Renal cortex interstitium (tissue), 11 donors: ENCODE data around the gene TMED7. TPM values are rescaled to one million over a fixed set of nuclear protein-coding genes. Genes with fewer than 3 reads are reported as not detected.

Experiments
- DNase-seq, 11 donors: peaks; one replicate each; pipeline ENCODE4 v3.0.0-alpha.2; 2013; ENCODE audit warnings: low read depth in 9 of 11, low spot score in 4 of 11; ENCODE audit errors: extremely low read depth in 1 of 11
- polyA plus RNA-seq, 3 donors: library from polyadenylated mRNA; unstranded; fragments of 120-200 nt; gene quantifications; one replicate each; pipeline ENCODE4 v1.2.1, GENCODE V29; 2013; ENCODE audit not compliant: insufficient read length in 3 of 3

The TMED7 gene
- polyA plus RNA-seq, 3 donors, result 96.7 to 112 (median 107) TPM

- DNase-seq, result no peak
Observed at GRCh38 chr5:115565233-115565632, 60.6 kb downstream of the TMED7 start.

Other genes starting within 250 kb of the TMED7 start
- gene FEM1C, start 81.3 kb downstream of the TMED7 start, polyA plus RNA-seq, result 10 to 100 TPM; 20.8 to 24.3 (median 21.6) TPM
- gene TICAM2, start 23.6 kb downstream of the TMED7 start, polyA plus RNA-seq, result 1 to 10 TPM; 2.8 to 4.4 (median 3.8) TPM
- gene CDO1, start 190.6 kb upstream of the TMED7 start, polyA plus RNA-seq, result 10 to 100 TPM; 23.7 to 32.2 (median 27.5) TPM
- gene ATG12, start 215.5 kb upstream of the TMED7 start, polyA plus RNA-seq, result 10 to 100 TPM; 45.9 to 66.2 (median 59.3) TPM
- 100 to 1,000 TPM; 112 to 133 (median 125) TPM for gene AP3S1, start 215.9 kb upstream of the TMED7 start, polyA plus RNA-seq